Stimulated activated CD4-positive, alpha-beta T cell treated with anti-CD3 and anti-CD28 coated beads, TNF-alpha, amount 100 ng/mL, for 1 hour (primary cell): ENCODE data around the gene RSPH9.

ENCODE experiments used
- DNase-seq, 3 donors: peaks; one replicate each; pipeline ENCODE4 v3.0.0-alpha.2; 2020; ENCODE audit warnings: low read depth in 3 of 3, low spot score in 1 of 3

Gene RSPH9

DNA sequence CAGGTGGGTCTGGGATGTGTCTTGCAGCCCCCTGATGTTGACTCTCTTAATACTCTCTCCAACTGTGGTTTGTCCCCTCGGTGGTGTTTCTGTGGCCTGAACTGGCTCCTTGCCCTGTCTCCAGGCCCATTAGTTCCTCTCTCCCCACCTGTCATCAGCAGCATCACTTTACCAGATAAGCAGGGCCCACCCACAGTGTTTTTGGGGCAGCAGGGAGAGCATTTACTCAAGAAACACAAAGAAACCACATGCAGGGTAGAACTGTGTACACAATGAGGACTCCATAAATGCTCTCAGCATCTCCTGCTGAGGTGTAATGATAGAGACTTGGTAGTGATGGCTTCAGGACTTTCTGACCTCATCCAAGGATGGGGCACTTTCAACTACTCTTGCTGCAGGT, 62.9 kb downstream of the RSPH9 start:
- DNase-seq: no peak

DNA sequence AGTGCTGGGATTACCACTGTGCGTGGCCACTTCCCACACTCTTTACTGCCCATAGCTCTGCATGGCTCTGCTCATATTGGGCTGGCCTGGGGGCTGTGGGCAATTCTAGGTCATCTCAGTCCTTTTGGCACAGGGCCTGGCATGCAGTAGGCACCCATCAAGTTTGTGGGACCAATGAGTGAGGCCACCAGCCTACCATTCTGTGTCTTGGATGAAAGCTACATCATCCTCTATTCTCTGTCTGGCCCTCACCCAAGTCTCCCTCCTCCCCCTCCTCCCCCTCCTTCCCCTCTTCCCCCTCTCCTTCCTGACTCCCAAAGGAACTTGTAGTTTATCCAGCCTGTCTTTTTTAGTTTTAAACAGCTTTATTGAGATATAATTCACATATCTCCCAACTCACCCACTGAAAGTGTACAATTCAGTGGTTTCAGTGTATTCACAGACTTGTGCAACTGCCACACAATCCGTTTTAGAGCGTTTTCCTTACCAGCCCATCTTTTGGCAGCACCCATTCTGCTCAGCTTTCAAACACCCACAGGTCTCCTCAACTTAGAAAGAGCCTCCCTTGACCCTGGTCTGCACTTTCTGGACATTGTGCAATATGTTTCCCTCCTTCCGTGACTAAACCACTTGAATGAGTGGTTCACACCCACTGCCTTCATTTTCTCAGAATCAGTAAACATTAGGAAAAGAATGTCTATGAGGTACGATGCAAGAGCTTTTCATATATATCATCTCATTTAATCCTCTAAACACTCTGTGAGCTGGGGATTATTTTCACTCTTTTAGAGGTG, 64.2 kb downstream of the RSPH9 start:
- DNase-seq: no peak

DNA sequence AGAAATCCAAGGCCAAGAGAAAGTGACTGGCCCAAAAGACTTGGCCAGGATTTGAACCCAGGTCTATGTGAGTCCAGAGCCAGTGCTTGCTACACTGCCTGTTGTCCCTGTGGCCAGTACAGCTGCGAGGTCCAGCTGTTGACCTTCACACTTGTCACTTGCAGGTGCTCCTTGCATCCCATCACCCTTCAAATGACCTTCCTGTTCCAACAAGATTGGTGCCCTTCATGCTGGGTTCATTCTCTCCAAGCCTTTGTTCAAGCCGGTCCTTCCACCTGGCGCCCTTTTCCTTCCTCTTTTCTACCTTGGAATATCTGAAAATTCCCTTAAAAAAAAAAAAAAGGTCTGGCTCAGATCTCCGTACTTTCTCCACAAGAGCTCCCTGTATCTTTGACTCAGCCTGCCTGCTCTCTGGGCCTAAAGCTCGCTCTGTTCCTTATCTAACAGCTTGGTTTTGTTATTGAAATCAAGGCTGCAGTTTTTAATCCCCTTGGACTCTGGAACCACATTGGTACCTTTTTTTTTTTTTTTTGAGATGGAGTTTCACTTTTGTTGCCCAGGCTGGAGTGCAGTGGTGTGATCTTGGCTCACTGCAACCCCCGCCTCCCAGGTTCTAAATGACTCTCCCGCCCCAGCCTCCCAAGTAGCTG, 64.9 kb downstream of the RSPH9 start:
- no peak for DNase-seq

DNA sequence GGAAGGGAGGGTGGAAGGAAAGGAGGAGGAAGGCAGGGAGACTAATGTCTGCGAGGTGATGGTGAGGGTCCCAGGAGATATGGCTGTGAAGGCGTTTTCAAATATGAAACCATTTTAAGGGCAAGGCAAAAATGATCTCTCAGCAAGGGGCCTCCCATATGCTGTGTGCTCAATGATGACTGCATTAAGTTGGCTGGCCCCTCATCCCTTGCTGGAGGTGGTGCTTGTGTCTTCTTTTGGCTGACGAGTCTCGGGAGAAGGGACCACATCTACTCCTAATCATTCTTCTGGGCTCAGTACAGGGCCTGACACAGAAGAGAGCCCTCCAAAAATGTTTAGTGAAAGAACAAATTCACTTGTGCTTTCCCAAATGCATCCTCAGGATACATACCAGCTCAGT, 65.7 kb downstream of the RSPH9 start:
- DNase-seq: no peak

DNA sequence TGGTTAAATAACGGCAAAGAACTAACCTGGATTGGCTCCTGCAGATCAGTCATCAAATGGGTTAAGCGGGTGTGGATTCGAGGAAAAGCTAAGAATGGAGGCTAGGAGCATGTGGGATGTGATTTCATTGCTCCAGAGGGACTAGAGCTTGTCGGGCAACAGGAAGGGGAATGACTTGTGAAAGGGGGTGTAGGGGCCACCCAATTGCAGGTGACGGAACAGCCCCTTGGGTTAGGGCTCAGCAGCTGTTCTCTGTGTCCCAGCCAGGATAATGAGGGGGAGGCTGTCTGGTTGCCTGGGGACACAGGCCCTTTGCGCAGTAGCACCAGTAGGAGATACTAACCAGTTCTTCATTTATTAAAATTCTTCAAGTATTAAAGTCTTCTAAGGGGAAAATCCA, 67.7 kb downstream of the RSPH9 start:
- no peak for DNase-seq

DNA sequence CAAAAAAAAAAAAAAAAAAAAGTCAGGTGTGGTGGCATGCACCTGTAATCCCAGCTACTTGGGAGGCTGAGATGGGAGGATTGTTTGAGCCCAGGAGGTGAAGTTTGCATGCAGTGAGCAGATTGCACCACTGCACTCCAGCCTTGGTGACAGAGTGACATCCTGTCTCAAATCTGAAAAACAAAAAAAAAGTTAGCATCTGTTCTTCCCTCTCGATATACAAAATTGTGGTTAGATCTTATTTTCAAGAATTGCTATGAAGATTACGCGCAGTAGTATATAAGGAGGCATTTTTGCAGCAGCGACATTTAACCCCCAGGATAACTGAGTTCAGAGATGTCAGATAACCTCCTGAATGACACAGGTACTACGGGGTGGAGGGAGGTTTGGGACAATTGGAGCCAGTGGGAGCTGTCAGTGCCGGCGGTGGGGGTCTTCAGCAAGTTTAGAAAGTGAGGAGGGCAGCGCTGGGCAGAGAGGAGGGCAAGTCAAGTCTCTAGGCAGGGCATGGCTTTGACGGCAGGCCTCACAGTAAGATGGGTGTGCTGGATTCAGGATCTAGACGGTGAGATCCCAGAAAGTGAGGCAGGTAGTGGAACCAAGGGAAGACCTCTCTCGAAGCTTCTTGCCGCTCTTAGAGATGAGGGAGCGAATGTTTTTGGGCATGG, 68.9 kb downstream of the RSPH9 start:
- DNase-seq: no peak

DNA sequence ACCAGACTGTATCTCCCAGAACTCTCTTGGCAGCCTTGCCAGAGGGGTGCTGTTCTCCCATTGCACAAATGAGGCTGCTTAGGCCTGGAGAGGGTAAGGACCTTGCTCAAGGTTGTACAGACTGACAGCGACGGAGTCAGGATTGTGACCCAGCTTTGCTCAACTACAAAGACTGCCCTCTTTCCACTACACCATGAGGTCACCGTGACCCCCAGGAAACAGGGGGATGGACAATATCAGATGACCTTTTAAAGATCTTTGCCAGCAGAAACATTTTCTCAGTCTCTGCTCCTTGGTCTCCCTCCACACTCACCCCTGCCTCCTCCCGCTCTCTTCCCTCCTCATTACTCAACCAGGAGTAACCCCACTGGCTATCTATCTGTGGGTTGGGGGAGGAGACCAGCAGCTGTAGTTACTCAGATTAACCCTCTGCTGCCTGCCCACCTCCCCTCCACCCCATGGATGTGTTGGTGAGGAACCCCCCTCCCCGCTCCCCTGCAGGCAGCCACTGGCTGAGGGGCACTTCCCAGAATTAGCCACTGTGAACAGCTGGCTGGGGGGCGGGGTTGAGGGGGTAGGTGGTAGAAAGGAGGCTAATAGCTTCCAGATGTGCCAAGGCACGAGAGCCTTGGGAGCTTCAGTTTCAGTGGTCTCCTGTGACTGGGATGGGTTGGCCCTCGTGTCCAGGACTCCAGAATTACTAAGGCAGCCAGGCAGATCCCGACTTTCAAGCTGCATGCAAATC, 69.6 kb downstream of the RSPH9 start:
- DNase-seq: no peak

DNA sequence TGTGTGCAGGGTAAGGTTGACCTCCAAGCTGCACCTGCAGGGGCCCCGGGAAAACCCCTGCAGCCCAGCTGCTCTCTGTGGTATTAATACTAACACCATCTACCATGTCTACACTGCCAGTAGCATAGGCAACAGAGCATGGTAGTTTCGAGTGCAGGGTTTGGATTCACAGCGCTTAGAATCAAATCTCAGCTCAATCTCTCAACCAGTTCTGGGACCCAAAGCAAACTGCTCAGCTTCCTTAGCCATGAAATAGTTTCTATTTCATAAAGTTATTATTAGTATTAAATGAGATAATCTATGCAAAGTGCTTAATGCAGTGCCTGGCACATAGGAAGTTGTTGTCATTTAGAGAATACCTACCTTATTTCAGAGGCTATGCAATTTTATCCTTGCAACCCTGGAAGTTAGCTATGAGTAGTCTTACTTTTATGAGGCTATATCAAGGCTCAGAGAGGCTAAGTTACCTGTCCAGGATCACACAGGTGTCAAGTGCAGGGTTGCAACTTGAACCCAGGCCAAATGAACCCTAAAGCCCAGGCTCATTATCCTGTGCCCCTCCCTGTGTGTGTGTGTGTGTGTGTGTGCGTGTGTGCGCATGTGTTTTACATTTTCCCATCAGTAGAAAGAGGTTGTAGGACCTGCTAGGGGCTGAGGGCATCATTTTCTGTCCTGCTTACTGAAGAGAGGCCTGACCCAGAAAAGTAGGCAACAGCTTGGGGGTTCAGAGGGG, 70.4 kb downstream of the RSPH9 start:
- DNase-seq: no peak

DNA sequence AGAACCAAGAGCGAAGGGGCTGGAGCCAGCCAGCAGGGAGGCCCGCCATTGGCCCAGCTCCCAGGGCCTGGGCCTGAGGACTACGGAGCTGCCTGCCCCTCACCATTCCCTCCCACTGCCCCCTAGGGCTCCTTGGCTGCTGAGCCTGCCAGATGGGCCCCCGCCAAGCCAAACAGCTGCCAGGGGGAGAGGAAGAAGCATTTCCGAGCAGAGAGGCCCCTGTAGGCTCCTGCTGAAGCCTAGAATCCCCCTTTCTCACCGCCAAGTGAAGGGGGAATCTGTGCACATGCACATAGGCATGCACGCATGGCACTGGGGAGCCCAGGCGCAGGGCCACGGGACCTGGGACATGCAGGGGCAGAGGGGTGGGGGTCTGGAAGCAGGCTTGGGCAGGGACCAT, 71.3 kb downstream of the RSPH9 start:
- no peak for DNase-seq

DNA sequence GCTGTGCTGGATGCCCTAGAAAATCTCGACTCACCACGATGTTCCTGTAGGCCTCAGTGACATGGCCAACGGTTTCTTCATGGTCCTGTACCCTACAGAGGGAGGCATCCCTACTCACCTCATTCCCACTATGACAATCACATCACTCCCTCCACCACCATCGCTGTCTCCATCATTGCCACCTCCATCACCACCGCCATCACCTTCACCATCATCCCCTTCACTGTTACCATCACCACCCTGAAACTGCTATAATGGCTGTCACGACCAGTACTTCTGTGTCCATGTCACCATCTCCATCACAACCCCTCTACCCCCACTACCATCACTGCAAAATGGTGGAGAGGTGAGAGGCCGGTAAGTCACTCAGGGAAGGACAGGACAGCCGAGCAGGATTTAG, 72.6 kb downstream of the RSPH9 start:
- DNase-seq: no peak

DNA sequence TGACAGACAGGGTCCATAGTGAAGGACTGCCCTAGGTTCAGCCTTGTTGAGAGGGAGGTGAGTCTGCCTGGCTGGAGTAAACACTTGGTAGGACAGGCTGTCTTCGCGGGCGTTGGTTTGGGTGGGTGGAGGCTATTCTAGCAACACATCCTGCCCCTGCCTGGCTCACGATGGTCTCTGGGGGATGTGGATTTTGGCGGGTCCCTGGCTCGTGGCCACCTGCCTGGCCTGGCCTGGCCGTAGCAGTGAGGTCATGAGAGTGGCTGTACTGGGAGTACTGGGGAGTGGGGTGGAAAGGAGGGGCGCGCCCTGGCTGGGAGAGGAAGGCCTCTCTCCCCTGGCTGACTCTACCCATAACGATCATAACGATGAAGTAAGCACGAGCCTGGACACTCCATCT, 73.0 kb downstream of the RSPH9 start:
- no peak for DNase-seq

DNA sequence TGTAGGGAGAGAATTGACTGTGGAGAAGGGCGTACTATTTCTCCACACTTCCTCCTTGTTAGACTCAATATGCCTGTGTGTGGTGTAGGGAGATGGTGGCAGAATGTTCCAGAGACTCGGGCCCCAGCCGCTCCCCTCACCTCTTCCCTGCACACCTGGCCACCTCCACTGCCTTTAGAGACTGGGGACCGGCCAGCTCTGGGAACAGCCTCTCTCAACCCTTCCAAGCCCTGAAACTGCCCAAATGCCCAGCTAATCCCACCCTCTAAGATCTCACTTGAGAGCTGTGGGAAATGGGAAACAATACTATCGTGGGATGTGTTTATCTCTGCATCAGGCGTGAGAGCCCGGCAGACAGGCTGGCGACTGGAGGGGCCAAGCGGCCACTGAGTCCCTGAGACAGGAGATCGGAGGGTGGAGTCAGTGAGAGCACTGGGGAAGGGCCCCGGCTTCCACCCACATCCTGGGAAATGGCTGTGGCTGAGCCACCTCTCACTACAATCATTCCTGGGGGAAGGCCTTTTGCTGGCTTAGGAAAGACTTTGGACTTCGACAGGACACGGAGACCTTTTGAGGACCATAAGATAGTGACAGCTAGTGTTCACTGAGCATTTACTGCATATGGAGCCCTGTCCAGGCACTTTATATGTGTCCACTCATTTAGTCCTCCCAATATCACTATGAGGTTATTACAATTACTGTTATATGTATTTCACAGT, 73.7 kb downstream of the RSPH9 start:
- no peak for DNase-seq

DNA sequence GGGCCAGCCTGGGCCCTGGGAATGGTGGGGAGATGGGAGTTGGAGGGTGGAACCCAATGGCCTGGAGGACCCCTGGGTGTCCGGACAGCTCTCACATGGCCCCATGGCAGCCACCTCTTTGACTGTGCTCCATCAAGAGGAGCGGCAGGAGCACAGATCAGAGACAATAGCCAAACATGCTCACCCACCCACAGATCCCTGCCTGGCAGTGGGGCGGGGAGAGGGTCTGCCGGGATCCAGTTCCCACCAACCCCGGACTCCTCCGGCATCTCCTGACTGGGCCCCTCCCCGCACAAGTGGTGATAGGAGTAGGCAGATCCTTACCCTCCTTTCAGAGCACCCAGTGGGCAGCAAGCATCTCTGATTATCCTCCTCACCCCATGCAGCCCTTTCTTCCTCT, 74.7 kb downstream of the RSPH9 start:
- no peak for DNase-seq

DNA sequence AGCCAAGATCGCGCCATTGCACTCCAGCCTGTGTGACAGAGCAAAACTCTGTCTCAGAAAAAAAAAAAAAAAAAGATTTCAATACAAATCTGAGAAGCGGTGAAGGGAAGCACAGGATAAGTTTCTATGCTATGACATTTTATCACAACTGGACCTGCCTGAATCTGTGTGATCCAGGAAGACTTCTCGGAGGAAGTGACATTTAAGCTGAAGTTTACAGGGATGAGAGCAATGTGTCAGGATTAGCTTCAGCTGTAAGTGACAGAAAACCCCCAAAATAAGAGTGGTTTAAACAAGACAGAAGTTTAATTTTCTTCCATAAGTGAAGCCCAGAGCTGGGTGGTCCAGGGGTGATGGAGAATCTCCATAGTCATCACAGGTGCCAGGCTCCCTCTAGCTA, 76.2 kb downstream of the RSPH9 start:
- DNase-seq: no peak
